GM18907 (cell line): ENCODE data around the gene SPATA31A6.
"Not testable (repeated sequence)": the region's sequence is repeated elsewhere in the genome, so short reads cannot be mapped to it uniquely, and the experiment has no call there.

Experiments
- ATAC-seq: cut with Tn5 transposase; IDR thresholded peaks from one replicate; pipeline ENCODE4 v1.9.1; 2021; ENCODE audit warnings: mild to moderate bottlenecking, moderate library complexity; ENCODE audit not compliant: unreplicated experiment

SPATA31A6 gene

DNA sequence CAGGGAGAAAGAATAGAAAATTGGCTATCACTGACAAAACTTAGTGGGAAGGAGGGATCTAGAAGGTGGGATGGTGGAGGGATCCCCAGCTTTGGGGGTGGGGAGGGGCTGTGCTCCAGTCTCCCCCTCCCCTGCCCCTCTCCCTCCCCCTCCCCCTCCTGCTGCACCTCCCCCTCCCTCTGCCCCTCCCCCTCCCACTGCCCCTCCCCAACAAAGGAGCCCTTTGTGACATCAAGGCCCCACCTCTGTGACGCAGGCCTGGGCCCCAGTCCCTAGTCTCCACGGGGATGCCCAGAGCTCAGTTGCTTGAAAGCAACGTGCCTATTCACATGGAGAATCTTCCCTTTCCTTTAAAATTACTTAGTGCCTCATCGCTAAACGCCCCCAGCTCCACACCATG lies at the start of gene SPATA31A6:
SPATA31A6 (plus strand) TSS at position 301 of the 400 bp plus-strand sequence; CDS start at position 330, 29 bp downstream.
- ATAC-seq = not testable (repeated sequence)

DNA sequence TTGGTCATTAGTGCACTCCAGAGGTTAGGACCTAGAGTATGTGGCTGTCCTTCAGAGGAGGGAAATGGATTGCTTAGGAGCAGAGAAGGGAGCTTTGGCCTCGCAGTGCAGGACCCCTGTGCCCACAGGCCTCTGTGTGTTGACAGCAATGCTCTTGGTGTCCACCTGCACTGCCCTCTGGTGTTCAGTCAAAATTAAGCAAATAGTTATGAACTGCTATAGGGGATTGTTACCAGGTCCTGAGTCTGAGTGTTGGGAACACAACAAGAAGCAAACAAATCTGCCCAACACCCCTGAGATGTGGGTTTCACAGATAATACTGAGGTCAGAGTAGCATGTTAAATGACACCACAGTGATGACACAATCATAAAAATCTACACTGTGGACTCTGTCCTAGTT lies 23.2 kb upstream of the SPATA31A6 start:
- not testable (repeated sequence) for ATAC-seq

DNA sequence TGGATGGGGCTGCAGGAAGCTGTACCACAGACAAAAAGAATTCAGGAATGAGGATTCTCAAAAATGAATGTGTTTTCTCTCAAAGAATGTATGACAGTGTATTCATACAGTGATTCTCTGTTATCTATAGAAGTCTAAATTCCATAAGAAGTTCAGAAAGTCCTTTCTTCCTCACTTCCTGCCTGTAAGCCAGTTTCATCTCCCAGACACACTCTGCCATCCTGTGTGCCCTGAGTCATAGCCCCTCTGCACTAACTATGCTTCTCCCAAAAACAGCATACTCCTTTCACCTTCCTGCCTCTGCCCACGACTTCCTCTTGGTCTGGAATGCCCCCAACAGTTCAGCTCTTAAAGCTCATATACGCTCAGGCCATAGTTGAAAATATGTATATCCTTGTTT lies 36.4 kb downstream of the SPATA31A6 start:
- not testable (repeated sequence) for ATAC-seq

DNA sequence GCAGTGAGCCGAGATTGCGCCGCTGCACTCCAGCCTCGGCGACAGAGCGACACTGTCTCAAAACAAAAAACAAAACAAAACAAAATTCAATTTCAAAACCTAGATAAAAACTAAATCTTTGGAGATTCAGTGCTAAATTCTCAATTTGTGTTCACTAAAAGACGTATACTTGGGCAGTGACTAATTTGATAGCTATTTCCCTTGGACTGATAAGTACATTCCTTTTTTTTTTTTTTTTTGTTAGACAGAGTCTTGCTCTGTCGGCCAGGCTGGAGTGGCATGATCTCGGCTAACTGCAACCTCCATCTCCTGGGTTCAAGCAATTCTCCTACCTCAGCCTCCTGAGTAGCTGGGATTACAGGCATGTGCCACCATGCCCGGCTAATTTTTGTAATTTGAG lies 39.8 kb downstream of the SPATA31A6 start:
- ATAC-seq = not testable (repeated sequence)

DNA sequence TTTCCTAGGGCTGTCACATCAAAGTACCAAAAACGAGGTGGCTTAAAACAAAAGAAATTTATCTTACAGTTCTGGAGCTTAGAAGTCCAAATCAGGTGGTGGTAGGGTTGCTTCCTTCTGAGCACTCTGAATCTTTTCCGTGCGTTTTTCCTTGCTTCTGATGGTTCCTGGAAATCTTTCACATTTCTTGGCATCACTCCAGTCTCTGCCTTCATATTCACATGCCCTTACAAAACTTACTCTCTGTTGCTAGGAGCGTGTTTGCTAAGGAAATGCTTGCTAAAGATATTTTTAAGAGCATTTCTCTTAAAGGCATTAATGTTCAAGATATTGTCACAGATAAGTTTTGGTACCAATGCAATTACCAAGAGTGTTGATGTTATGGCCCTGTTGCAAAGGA lies 49.6 kb downstream of the SPATA31A6 start:
- not testable (repeated sequence) for ATAC-seq

DNA sequence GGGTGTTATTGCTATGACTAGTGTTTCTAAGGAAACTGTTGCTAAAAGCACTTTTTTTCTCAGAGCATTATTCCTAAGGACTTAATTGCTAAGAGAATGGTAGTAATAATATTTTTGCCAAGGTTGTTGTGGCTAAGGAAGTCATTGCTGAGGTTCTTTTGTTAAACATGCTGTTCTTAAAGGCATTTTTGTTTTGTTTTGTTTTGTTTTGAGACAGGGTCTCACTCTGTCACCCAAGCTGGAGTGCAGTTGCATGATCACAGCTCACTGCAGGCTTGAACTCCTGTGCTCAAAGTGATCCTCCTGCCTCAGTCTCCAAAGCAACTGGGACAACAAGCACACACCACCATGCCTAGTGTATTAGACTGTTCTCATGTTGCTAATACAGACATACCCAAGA lies 51.2 kb downstream of the SPATA31A6 start:
- ATAC-seq = not testable (repeated sequence)

DNA sequence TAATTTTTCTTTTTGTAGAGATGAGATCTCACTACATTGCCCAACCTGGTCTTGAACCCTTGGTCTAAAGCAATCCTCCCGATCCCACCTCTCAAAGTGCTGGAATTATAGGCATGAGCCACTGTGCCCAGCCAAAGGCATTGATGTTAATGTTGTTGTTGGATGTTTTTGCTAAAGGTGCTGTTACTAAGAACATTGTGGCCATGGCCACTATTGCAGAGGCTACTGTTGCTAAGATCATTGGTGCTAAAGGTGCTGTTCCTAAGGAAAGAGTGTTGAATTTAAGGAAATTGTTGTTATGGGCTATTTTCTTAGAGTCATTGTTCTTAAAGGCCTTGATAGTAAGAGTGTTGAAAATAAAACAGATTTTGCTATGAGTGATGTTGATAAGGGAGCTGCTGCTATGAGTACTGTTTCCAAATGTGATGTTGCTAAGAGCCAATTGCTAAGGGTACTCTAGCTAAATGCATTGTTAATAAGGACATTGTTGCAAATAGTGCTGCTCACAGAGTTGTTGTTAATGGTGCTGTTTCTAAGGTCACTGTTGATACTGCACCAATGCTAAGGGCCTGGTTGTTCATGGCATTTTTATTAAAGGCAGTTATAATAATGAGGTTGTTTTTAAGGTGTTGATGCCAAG lies 52.0 kb downstream of the SPATA31A6 start:
- not testable (repeated sequence) for ATAC-seq

DNA sequence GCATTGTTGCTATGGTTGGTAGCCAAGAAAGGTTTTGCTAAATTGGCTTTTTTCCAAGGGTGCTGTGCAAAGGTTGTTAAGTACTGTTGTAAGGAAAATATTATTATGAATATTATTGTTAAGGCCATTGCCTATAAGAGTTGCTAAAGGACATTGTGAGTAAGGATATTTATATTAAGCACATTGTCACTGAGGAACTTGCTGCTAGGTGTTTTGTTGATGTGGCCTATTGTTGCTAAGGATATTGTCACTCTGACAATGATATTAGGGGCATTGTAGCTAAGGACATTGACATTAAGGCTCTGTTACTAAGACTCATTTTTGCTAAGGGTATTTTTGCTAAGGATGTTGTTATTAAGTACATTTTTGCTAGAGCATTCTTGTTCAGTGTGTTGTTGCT lies 52.6 kb downstream of the SPATA31A6 start:
- ATAC-seq = not testable (repeated sequence)

DNA sequence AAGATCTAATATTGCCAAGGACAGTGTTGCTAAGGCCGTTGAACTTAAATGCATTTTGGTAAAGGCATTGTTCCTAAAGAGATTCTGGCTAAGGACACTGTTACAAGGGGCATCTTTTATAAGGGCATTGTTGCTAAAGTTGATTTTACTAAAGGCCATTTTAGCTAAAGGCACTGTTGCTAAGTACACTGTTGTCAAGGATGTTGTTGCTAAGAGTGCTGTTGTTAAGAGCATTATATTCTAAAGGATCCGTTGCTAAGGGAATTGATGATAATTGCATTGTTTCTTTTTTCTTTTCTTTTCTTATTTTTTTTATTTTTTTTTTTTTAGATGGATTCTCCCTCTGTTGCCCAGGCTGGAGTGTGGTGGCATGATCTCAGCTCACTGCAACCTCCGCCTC lies 53.9 kb downstream of the SPATA31A6 start:
- not testable (repeated sequence) for ATAC-seq

DNA sequence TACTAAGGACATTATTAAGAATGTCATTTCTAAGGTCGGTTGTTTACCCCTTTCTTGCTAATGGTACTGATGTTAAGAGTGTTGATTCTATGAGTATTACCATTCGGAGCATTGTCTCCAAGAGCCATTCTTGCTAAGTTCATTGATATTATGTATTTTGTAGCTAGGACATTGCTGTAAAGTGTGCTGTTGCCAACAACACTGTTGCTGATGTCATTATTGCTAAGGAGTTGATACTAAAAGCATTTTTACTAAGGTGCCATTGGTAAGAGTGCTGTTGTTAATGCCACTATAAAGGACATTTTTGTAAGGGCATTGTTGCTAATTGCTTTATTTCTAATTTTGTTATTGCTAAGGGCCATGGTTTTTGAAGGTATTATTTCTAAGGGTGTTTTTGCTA lies 55.4 kb downstream of the SPATA31A6 start:
- not testable (repeated sequence) for ATAC-seq
